ENCODE data around the gene MTNR1B. TPM values are rescaled to one million over a fixed set of nuclear protein-coding genes. Genes with fewer than 3 reads are reported as not detected.

Gene MTNR1B
- total RNA-seq, 1 experiment from 2014 or later: not detected

GRCh38 chr11:92978271-92979111 is 9.0 kb downstream of the MTNR1B start:
- DNase-seq (ENCODE audit: low read depth): peak; percentile 89

GRCh38 chr11:92979176-92979575 is 9.7 kb downstream of the MTNR1B start:
- peak; percentile 64 for DNase-seq (ENCODE audit: low read depth)

GRCh38 chr11:92980312-92980711 is 10.9 kb downstream of the MTNR1B start:
- no peak for DNase-seq (ENCODE audit: low read depth)

- no peak for DNase-seq (ENCODE audit: low read depth)
Observed at GRCh38 chr11:92981508-92982043, 12.1 kb downstream of the MTNR1B start.

- DNase-seq (ENCODE audit: low read depth): no peak
Observed at GRCh38 chr11:92986585-92986984, 17.1 kb downstream of the MTNR1B start.

- DNase-seq (ENCODE audit: low read depth): no peak
Observed at GRCh38 chr11:92993004-92993403, 23.6 kb downstream of the MTNR1B start.

GRCh38 chr11:93000511-93001476 is 31.3 kb downstream of the MTNR1B start:
- DNase-seq (ENCODE audit: low read depth): peak; percentile 94

GRCh38 chr11:93001806-93002205 is 32.4 kb downstream of the MTNR1B start:
- no peak for DNase-seq (ENCODE audit: low read depth)

- DNase-seq (ENCODE audit: low read depth): no peak
Observed at GRCh38 chr11:93002380-93002779, 32.9 kb downstream of the MTNR1B start.

- peak; percentile 98 for DNase-seq (ENCODE audit: low read depth)
Observed at GRCh38 chr11:93005239-93005638, 35.8 kb downstream of the MTNR1B start.

- no peak for DNase-seq (ENCODE audit: low read depth)
Observed at GRCh38 chr11:93013646-93014045, 44.2 kb downstream of the MTNR1B start.

- DNase-seq (ENCODE audit: low read depth): no peak
Observed at GRCh38 chr11:93016595-93016994, 47.1 kb downstream of the MTNR1B start.

GRCh38 chr11:93017821-93018690 is 48.6 kb downstream of the MTNR1B start:
- peak; percentile 38 for DNase-seq (ENCODE audit: low read depth)

- DNase-seq (ENCODE audit: low read depth): peak; percentile 87
Observed at GRCh38 chr11:93020248-93021046, 51.0 kb downstream of the MTNR1B start.

GRCh38 chr11:93024369-93024768 is 54.9 kb downstream of the MTNR1B start:
- peak; percentile 37 for DNase-seq (ENCODE audit: low read depth)

GRCh38 chr11:93025558-93026255 is 56.3 kb downstream of the MTNR1B start:
- no peak for DNase-seq (ENCODE audit: low read depth)

GRCh38 chr11:93028960-93029522 is 59.6 kb downstream of the MTNR1B start:
- DNase-seq (ENCODE audit: low read depth): no peak

- no peak for DNase-seq (ENCODE audit: low read depth)
Observed at GRCh38 chr11:93031386-93031785, 61.9 kb downstream of the MTNR1B start.

Measured in LHCN-M2 (cell line).